HG02852 (cell line): ENCODE data around the gene EVI5L.
A peak's percentile ranks its signal among the peaks of the same experiment; 100 is the strongest.

Experiments
- ATAC-seq: cut with Tn5 transposase; IDR thresholded peaks from one replicate; pipeline ENCODE4 v1.9.1; 2021; ENCODE audit warnings: mild to moderate bottlenecking, moderate library complexity; ENCODE audit not compliant: unreplicated experiment

The EVI5L gene

GRCh38 chr19:7859831-7860713 lies 30.1 kb downstream of the EVI5L start:
- no peak for ATAC-seq

DNA sequence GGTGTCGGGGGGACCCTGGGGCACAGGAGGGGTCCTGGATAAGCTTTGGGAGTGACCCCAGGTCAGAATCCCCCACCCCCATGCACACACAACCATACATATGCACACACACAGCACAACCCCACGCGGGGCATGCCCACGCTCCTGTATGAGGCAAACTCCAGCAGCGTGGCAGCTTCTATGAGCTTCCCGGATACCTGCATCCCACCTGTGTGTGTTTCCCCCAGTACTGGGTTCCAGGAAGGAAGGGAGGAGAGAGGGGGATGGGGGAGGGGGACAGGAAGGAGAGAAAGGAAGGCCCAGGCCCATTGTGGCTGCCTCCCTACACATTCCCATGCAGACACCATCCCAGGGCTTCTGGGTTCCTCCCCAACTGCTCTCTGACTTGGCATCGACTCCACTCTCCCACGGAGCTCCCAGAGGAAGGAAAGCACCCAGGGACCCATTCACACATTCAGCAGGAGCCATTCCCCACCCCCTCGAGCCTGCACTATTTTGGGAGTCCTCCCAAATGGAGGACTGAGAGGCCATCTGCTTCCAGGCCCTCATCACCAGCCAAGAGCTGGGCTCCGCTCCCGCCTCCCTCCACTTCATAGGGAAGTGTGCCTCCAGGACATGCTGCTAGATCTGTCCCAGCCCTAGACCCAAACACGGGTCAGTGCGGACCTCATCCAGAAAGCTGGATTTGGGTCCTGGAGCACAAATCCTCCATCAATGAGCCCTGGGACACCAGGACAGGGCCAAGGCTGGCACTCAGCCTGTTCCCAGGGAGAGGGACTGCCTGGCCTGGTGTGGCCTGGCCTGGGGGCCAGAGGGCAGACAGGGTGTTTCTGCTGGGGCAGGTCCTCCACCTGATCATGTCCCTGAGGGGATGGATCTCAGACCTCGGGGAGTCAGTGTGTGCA lies 30.9 kb downstream of the EVI5L start:
- ATAC-seq = no peak

DNA sequence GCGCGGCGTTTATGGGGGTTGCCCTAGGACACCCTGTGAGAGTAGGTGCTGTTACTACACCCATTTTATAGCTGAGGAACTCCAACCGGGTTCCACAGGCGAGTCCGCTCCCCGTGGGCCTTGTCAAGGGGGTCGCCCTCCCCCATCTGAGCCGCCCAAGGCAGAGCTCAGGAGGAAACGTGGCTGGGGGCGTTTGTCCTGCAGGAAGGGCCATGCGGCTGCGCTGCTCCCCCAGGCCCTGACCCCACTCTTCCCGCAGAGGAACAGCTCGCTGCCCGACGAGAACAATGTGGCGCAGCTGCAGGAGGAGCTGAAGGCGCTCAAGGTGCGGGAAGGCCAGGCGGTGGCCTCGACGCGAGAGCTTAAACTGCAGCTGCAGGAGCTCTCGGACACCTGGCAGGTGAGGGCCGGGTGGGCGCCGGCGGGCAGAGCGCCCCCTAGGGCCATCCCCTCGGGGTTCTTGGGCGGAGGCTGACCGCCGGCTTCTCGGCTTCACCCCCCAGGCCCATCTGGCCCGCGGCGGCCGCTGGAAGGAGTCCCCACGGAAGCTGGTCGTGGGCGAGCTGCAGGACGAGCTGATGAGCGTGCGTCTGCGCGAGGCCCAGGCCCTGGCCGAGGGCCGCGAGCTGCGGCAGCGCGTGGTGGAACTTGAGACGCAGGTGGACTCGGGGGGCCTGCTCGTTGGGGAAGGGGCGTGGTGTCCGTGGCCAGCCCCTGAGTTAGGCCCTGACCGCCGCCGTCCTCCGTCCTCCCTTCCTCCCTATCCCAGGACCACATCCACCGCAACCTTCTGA lies 31.8 kb downstream of the EVI5L start:
- ATAC-seq = no peak

DNA sequence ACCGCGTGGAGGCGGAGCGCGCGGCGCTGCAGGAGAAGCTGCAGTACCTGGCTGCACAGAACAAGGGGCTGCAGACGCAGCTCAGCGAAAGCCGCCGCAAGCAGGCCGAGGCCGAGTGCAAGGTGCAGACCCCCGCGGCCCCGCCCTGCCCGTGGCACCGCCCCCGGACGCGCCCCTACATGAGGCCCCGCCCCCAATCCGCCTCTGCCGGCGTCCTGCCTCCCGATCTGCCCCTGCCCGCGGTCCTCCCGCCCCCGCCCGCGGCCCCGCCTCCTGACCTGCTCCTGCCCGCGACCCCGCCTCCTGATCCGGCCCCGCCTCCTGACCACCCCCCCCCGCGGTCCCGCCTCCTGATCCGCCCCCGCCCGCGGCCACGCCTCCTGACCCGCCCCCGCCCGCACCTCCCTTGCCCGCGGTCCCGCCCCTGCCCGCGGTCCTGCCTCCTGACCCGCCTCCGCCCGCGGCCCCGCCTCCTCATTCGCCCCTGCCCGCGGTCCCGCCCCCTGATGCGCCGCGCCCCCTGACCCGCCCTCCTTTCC lies 32.5 kb downstream of the EVI5L start:
- ATAC-seq = no peak

GRCh38 chr19:7863157-7863970 lies 33.3 kb downstream of the EVI5L start:
- no peak for ATAC-seq

DNA sequence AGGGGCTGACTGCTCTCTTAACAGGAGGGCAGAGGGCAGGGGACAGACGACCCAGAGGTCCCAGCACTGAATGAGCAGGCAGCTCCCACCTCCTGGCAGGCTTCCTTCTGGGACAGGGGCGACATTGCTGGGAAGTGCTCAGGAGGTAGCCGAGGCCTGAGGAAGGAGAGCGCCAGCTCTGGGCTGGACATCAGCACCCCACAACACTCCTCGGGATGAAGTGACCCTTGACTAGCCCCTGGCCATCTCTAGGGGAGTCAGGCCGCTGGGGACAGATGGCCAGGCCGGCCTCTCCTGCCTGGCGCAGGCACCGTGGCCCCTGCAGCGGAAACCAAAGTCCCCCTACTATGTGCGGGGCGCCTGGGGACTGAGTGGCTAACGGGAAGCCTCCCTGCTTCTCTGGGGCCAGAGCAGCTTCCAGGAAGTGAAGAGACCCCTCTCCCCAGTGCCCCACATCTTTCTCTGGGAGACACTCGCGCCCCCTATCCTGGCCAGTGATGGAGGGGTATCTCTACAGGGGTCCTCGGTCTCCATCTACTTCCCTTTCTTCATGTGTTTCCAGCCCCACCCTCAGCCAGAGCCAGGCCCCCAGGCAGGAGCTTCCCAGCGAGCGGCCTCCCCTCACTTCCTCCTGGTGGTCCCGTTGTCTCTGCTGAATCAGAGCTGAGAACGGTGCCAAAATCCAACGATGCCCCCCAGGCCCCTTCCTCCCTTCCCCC lies 34.1 kb downstream of the EVI5L start:
- no peak for ATAC-seq

GRCh38 chr19:7864690-7865074 lies 34.7 kb downstream of the EVI5L start:
- no peak for ATAC-seq

DNA sequence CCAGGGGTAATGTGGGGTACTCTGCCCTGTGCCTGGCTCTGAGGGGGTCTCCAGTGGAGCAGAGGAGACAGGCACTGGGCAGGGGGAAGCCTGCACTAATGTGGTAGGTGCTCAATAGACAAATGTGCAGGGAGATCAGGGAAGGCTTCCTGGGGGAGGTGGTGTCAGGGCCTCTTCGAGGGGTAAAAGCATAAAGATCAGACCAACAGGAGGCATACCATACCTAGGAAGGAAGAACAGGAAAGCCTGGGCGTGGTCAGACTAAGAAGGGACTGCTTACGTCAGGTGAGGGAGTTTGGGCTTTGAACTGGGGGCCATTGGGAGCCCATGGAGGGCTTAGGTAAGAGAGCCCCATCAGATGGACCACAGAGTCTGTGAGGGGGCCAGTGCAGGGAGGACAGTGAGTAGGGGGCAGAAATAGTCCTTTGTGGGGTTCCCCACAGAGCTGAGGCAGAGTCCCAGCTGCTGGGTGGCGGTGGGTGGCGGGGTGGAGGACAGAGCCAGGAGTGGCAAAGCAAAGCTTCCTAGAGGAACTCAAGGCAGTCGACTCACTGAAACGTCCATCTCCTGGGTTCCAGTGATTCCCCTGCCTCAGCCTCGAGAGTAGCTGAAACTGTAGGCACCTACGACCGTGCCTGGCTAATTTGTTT lies 35.4 kb downstream of the EVI5L start:
- no peak for ATAC-seq

DNA sequence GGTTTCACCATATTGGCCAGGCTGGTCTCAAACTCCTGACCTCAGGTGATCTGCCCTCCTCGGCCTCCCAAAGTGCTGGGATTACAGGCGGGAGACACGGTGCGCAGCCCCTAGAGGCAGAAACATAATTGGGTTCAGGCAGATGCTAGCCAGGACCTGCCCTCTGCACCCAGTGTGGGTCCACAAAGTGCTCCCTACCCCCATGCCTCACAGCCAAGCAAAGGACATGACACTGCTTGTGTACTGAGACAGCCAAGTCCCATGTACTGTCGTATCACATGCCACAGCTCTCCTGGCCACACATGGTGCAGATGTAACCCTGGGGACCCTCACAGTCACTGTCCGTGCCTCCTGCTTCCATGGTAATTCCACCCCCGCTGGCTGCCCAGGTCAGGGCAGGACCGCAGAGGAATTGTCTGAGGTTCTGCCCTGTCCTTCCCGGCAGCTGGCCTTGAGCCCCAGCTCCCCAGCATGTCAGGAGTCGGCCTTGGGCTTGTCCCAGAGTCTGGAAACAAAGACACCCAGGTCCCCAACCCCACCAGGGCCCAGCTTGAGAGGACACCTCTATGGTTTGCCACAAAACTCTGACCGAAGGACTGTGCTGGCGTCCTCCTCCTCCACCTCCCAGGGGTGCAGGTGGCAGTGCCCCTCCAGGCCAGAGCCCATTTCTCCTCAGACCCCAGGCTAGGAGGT lies 36.5 kb downstream of the EVI5L start:
- ATAC-seq = no peak

DNA sequence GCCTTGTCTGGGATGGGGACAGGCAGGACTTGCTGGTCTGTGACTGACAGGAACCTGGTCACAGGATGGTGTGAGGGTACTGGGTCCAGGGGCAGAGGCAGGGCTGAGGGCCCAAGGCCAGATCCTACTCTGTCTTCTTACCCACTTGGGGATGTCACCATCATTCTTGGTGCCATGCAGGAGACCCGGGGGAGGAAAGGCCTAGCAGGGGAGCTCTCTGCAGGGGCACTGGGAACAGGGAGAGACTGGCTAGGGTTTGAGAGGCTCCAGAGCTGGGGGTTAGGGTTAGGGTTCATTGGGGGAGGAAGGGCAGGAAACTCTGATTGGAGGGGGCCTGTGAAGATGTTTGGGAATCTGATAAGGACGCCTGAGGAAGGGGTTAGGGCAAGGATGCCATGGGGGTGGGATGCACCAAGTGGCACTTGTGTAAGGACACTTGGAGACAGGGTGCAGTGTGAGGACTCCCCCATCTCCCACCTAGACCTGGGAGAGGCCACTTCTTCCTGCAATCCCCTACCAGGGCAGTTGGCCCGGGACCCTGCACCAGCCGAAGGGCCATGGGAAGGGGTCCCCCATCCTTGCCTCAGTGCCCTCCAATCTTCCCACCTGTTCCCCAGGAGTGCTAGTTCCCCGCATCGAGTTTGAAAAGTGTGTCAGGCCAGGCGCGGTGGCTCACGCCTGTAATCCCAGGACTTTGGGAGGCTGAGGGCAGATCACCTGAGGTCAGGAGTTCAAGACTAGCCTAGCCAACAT lies 37.2 kb downstream of the EVI5L start:
- no peak for ATAC-seq

GRCh38 chr19:7868326-7868670 lies 38.3 kb downstream of the EVI5L start:
- ATAC-seq = no peak

GRCh38 chr19:7868671-7869452 lies 38.8 kb downstream of the EVI5L start:
- ATAC-seq = peak; percentile 60

DNA sequence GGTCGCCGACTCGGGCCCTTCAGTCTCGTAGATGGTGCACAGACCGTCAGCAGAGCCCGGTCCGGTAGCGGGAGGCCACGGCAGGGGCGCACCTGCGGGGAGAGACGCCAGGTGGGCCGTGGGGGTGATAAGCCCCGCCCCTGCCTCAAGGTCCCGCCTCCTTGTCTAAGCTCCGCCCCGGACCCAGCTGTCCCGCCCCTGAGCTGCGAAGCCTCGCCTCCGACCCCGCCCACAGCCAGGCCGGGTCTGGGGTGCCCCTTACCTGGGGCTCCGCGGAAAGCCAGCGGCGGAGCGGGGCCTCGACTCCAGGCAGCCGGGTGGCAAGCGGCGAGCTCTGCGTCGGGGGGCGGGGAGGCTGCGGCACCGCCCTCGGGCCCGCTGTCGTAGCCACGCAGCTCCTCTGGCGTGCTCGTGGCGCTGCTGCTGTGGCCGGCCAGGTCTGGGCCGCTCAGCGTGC lies 39.5 kb downstream of the EVI5L start:
- peak; percentile 52 for ATAC-seq

- no peak for ATAC-seq
Measured at GRCh38 chr19:7869910-7870511, 40.0 kb downstream of the EVI5L start.

DNA sequence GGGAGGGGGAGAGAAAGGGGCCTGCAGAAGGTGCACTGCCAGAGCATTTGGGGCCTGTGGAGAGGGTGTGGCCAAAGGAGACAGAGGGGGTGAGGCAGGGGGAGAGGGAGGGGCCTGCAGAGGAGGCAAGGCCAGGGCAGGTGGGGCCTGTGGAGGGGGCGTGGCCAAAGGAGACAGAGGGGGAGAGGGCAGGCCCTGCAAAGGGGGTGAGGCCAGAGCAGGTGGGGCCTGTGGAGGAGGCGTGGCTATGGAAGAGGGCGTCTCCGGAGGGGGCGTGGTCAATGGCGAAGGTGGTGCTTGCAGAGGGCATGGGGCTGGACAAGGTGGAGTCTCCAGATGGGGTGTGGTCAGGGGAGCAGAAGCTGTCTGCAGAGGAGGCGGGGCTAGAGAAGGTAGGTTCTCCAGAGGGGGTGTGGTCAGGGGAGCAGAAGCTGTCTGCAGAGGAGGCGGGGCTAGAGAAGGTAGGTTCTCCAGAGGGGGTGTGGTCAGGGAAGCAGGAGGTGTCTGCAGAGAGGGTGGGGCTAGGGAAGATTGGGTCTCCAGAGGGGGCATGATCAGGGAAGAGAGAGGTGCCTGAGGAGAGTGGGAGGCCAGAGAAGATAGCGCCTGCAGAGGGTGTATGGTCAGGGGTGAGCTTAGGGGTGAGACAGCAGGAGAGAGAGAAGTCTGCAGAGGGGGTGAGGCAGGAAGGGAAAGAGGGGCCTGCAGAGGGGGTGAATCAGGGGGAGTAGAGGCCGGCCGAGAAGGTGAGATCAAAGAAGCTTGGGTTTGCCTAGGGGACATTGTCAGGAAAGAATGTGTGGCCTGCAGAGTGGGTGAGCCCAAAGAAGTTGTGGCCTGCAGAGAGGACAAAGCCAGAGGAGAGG lies 40.8 kb downstream of the EVI5L start:
- ATAC-seq = no peak
